Measurements from ENCODE around the gene ORC3. TPM values are rescaled to one million over a fixed set of nuclear protein-coding genes. Genes with fewer than 3 reads are reported as not detected.
"Not testable (repeated sequence)": the region's sequence is repeated elsewhere in the genome, so short reads cannot be mapped to it uniquely, and the experiment has no call there.

The ORC3 gene
- total RNA-seq, 2 experiments from 2014 or later: 38.8 to 42.6 TPM

DNA sequence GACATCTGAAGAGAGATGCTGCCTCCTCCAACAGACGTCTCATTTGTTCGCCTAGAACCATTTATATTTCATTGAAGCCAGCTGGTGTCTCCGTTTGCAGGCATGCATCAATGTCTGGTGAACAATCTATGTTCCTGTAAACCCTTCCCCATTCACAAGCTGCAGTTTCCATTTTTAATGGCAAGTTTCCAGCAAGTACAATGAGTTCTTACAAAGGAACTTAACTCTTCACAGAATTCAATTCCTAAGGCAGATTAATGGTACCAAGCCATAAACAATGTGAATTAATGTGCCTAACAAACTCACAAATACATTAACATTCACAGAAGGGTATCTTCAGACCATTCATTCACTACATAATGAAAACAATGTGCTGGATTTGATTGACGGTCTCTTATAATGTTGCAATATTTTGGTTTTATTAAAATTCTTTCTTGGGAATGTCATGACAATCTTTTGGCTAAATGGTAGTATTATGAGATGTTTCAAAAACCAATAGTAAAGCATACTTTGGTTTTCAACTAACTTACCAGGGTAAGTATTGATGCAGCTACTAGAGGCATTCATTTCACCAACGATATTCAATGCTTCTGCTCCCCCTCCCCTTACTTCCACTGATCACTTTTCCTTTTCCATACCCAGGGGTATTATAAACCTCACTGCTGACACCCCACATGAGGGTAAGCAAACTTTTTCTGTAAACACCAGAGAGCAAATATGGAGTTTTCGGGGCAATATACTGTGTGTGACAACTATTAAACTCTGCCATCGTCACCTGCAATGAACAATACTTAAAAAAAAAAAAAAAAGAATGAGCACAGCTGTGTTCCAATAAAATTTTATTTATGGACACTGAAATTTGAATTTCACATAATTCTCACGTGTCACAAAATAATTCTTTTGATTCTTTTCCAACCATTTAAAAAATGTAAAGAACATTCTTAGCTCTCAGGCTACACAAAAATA lies 107.9 kb downstream of the ORC3 start:
- Mint-ChIP-seq H3K9me3 (ENCODE audit: low read depth) (no peaks in the 10 kb centered on the region), H3K4me3 (peak overlapping the region; percentile 87), H3K4me1 (peaks cover 60% of the 10 kb centered on the region), H3K27me3 (no peaks in the 10 kb centered on the region), H3K36me3 (ENCODE audit: low read depth) (peaks cover 24% of the 10 kb centered on the region), H3K27ac (peak overlapping the region; percentile 44)
- ATAC-seq: no peak
- intact Hi-C loops (cut with DNase I, micrococcal nuclease): loop anchor here in 1 of 2 experiments (2.0 to 5.0 kb wide), 2 partner anchors 15 to 34 kb away; no protein-coding TSS in a partner anchor
- DNase-seq: no peak
- ChIA-PET CTCF (interaction anchor here (0.6 to 1.3 kb wide), 5 partner anchors 10 to 529 kb away, joined by 3 to 6 read pairs (median 4); no protein-coding TSS in a partner anchor), POLR2A (interaction anchor here (0.6 to 1.3 kb wide), 7 partner anchors 9 to 510 kb away, joined by 3 to 5 read pairs (median 4); no protein-coding TSS in a partner anchor)

DNA sequence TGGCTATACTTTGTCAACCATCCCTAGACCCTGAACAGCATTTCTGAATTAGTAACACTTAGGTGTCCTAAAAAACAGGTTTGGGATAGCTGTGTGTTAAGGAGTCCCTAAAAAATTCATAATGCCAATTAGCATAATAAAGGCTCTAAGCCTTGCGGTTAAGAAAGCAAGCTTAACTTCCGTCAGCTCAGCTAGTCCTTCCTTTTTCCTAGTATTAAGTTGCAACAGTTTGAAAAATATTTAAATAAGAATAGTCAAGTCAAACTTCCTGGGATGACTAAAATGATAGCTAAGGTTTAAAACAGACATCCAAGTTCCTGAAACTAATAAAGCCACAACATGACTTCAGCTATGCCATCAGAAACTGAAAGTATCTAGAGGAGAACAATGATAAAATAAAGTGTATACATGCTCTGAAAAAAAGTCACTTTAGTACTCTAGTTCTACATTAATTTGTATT lies 108.6 kb downstream of the ORC3 start:
- Mint-ChIP-seq H3K4me1 (peaks cover 62% of the 10 kb centered on the region), H3K36me3 (ENCODE audit: low read depth) (peaks cover 24% of the 10 kb centered on the region), H3K27me3 (no peaks in the 10 kb centered on the region), H3K4me3 (peak overlapping the region; percentile 87), H3K27ac (peak overlapping the region; percentile 83), H3K9me3 (ENCODE audit: low read depth) (no peaks in the 10 kb centered on the region)
- no peak for DNase-seq
- ATAC-seq: no peak
- ChIA-PET CTCF (interaction anchor here (0.6 to 1.3 kb wide), 7 partner anchors 8 to 529 kb away, joined by 3 to 6 read pairs (median 3); no protein-coding TSS in a partner anchor), POLR2A (interaction anchor here (0.6 to 1.3 kb wide), 6 partner anchors 15 to 509 kb away, joined by 4 to 5 read pairs (median 4); no protein-coding TSS in a partner anchor)
- intact Hi-C loops (cut with DNase I, micrococcal nuclease): loop anchor here in 1 of 2 experiments (2.0 to 5.0 kb wide), 2 partner anchors 16 to 34 kb away; no protein-coding TSS in a partner anchor

GRCh38 chr6:87699576-87699975 lies 109.6 kb downstream of the ORC3 start:
- Mint-ChIP-seq H3K4me3 (peak overlapping the region; percentile 87), H3K4me1 (peaks cover 53% of the 10 kb centered on the region), H3K27me3 (no peaks in the 10 kb centered on the region), H3K27ac (peak overlapping the region; percentile 83), H3K36me3 (ENCODE audit: low read depth) (peaks cover 20% of the 10 kb centered on the region), H3K9me3 (ENCODE audit: low read depth) (no peaks in the 10 kb centered on the region)
- ChIA-PET CTCF (interaction anchor here (0.5 to 1.3 kb wide), 9 partner anchors 9 to 108 kb away, joined by 3 to 6 read pairs (median 4); no protein-coding TSS in a partner anchor), POLR2A (interaction anchor here (0.6 to 1.4 kb wide), 7 partner anchors 11 to 223 kb away, joined by 4 to 8 read pairs (median 4); no protein-coding TSS in a partner anchor)
- intact Hi-C loops (cut with DNase I, micrococcal nuclease): loop anchor here in 1 of 2 experiments (2.0 to 5.0 kb wide), 2 partner anchors 17 to 33 kb away; no protein-coding TSS in a partner anchor
- no peak for DNase-seq
- ATAC-seq: no peak

DNA sequence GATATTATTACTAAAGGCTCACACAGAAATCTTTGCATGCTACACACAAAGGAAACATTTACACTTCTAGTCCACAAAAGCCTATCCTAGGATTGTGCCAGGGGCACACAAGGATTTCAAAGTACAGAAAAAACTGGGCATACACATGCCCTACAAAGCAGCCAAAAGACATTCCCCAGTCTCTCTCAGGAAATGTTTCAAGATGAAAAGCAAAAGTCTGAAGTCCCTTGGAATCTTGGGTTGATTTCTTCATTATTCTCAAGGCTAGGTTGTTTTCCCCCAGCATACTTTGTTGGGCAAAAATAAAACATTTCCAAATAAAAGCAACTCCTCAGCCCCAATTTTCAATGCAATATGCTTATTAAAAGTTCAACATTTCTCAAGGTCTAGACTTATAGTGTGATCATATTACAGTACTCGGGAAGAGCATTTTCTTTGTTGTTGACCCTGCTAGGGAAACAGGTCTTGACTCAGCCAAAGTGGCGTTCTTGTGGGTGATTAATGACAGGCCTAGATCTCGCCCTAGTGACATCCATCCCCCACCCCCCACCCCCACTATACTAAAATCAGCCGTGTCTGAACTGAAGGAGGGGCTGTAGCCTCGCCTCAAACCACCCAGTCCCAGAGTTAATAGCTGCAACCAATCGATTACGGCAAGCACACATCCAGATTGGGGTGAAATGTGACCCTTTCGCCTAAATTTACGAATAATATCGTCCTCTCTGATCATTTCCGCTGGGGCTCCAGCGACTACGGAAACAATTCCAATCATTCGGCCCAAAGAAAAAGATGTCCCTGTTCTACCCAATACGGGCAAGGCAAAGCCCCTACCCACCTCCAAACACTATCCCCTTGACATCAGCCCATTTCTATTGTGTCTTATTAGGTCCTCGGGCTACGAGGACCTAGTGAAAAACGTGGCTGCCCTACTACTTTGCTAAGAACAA lies 110.7 kb downstream of the ORC3 start:
- H3K27me3 Mint-ChIP-seq: no peaks in the 10 kb centered on the region
- POLR2A ChIA-PET: interaction anchor here (0.6 to 1.4 kb wide), 7 partner anchors 23 to 417 kb away, joined by 3 to 8 read pairs (median 4); no protein-coding TSS in a partner anchor
- DNase-seq (peak; percentile 63), ATAC-seq (peak; percentile 17)
- H3K27ac Mint-ChIP-seq: peak overlapping the region; percentile 92
- intact Hi-C loops (cut with DNase I, micrococcal nuclease): loop anchor here in 1 of 2 experiments (2.0 to 10.0 kb wide), 4 partner anchors 108 to 546 kb away; partner anchors contain the start of genes SMIM8 and ZNF292
- no peaks in the 10 kb centered on the region for H3K9me3 Mint-ChIP-seq (ENCODE audit: low read depth)
- H3K4me1 Mint-ChIP-seq: peaks cover 53% of the 10 kb centered on the region
- CTCF ChIA-PET: interaction anchor here (1.3 kb wide), 1 partner anchor 32 kb away, joined by 6 read pairs; no protein-coding TSS in a partner anchor
- H3K4me3 Mint-ChIP-seq: peak overlapping the region; percentile 87
- H3K36me3 Mint-ChIP-seq (ENCODE audit: low read depth): peaks cover 20% of the 10 kb centered on the region

GRCh38 chr6:87701344-87701675 lies 111.4 kb downstream of the ORC3 start:
- ATAC-seq (no peak), DNase-seq (no peak)
- POLR2A ChIA-PET: interaction anchor here (0.6 to 1.7 kb wide), 5 partner anchors 37 to 418 kb away, joined by 3 to 11 read pairs (median 5); no protein-coding TSS in a partner anchor
- intact Hi-C loops (cut with DNase I, micrococcal nuclease): loop anchor here in 1 of 2 experiments (2.0 to 10.0 kb wide), 4 partner anchors 107 to 547 kb away; partner anchors contain the start of genes SMIM8 and ZNF292
- H3K36me3 Mint-ChIP-seq (ENCODE audit: low read depth): peaks cover 20% of the 10 kb centered on the region
- peak overlapping the region; percentile 87 for H3K4me3 Mint-ChIP-seq
- no peaks in the 10 kb centered on the region for H3K27me3 Mint-ChIP-seq
- H3K4me1 Mint-ChIP-seq: peaks cover 47% of the 10 kb centered on the region
- H3K9me3 Mint-ChIP-seq (ENCODE audit: low read depth): no peaks in the 10 kb centered on the region
- CTCF ChIA-PET: no interaction called here
- H3K27ac Mint-ChIP-seq: peak overlapping the region; percentile 92

- POLR2A ChIA-PET: interaction anchor here (0.6 to 1.7 kb wide), 5 partner anchors 17 to 1161 kb away, joined by 3 to 11 read pairs (median 3); no protein-coding TSS in a partner anchor
Measured at GRCh38 chr6:87701676-87702588, 112.0 kb downstream of the ORC3 start, which contains the start of gene AKIRIN2. Gene AKIRIN2, minus strand, starts transcription at chr6:87702233. Its CDS starts 549 bp downstream, at chr6:87701684.

GRCh38 chr6:87702589-87702945 lies 112.6 kb downstream of the ORC3 start:
- no peak for DNase-seq
- peaks cover 40% of the 10 kb centered on the region for H3K4me1 Mint-ChIP-seq
- peak overlapping the region; percentile 87 for H3K4me3 Mint-ChIP-seq
- H3K27ac Mint-ChIP-seq: peak overlapping the region; percentile 92
- H3K36me3 Mint-ChIP-seq (ENCODE audit: low read depth): peaks cover 18% of the 10 kb centered on the region
- no peaks in the 10 kb centered on the region for H3K27me3 Mint-ChIP-seq
- ATAC-seq: no peak
- POLR2A ChIA-PET: interaction anchor here (0.6 to 1.7 kb wide), 5 partner anchors 17 to 1160 kb away, joined by 3 to 11 read pairs (median 3); no protein-coding TSS in a partner anchor
- CTCF ChIA-PET: interaction anchor here (0.8 kb wide), 1 partner anchor 21 kb away, joined by 3 read pairs; no protein-coding TSS in a partner anchor
- no peaks in the 10 kb centered on the region for H3K9me3 Mint-ChIP-seq (ENCODE audit: low read depth)
- intact Hi-C loops (cut with DNase I, micrococcal nuclease): loop anchor here (1.0 to 10.0 kb wide), 12 partner anchors 30 to 1378 kb away; partner anchors contain the start of genes ORC3 (in 2 of the 2), SLC35A1 (in 2 of the 2), SMIM8 (in 2 of the 2) and PNRC1 (in 1 of the 2)

More at GRCh38 chr6:87701676-87702588, 112.0 kb downstream of the ORC3 start, which contains the start of gene AKIRIN2:
- peak; percentile 75 for ATAC-seq
- H3K27ac Mint-ChIP-seq: peak within 1 kb of the TSS; percentile 92
- intact Hi-C loops (cut with DNase I, micrococcal nuclease): loop anchor here (1.0 to 10.0 kb wide), 14 partner anchors 30 to 1379 kb away; partner anchors contain the start of genes ORC3 (in 2 of the 2), SLC35A1 (in 2 of the 2), SMIM8 (in 2 of the 2) and ZNF292 (in 2 of the 2)
- H3K27me3 Mint-ChIP-seq: no peaks in the 10 kb centered on the region
- CTCF ChIA-PET: interaction anchor here (0.8 kb wide), 1 partner anchor 22 kb away, joined by 3 read pairs; no protein-coding TSS in a partner anchor
- peaks cover 20% of the 10 kb centered on the region for H3K36me3 Mint-ChIP-seq (ENCODE audit: low read depth)
- peak within 1 kb of the TSS; percentile 87 for H3K4me3 Mint-ChIP-seq
- H3K4me1 Mint-ChIP-seq: peaks cover 45% of the 10 kb centered on the region
- DNase-seq: peak; percentile 98
- no peaks in the 10 kb centered on the region for H3K9me3 Mint-ChIP-seq (ENCODE audit: low read depth)

- POLR2A ChIA-PET: interaction anchor here (1.7 kb wide), 1 partner anchor 36 kb away, joined by 11 read pairs; no protein-coding TSS in a partner anchor
- H3K9me3 Mint-ChIP-seq (ENCODE audit: low read depth); H3K27me3 Mint-ChIP-seq; ATAC-seq; DNase-seq; CTCF ChIA-PET: not testable (repeated sequence)
- Mint-ChIP-seq H3K4me3 (peak overlapping the region; percentile 87), H3K27ac (peak overlapping the region; percentile 92), H3K4me1 (peaks cover 35% of the 10 kb centered on the region), H3K36me3 (ENCODE audit: low read depth) (peaks cover 16% of the 10 kb centered on the region)
- intact Hi-C loops (cut with DNase I, micrococcal nuclease): loop anchor here (2.0 to 10.0 kb wide), 6 partner anchors 202 to 1378 kb away; partner anchors contain the start of genes PNRC1 (in 1 of the 2), RNGTT (in 1 of the 2), SLC35A1 (in 1 of the 2) and SMIM8 (in 1 of the 2)
Measured at GRCh38 chr6:87703039-87703438, 113.1 kb downstream of the ORC3 start.
